Esophagus squamous epithelium (tissue), 4 donors: ENCODE measurements around the gene MRPL1.

Source experiments
- POLR2A ChIP-seq, 4 donors: fragments of 450-650 bp; IDR thresholded peaks; one replicate each; pipeline ENCODE4 v1.6.1; 2017; ENCODE audit warnings: antibody characterized with exemption in 4 of 4, mild to moderate bottlenecking in 4 of 4, moderate library complexity in 3 of 4
- TF ChIP-seq, protein P1 (sequence below), 6 experiments: fragments of 450-650 bp in 4 of 6; fragments of 200-600 bp in 2 of 6; sonication (generic) in 2 of 6; IDR thresholded peaks; one replicate each; pipeline ENCODE4 v1.5.1; 2016 to 2019; ENCODE audit warnings: antibody characterized with exemption in 6 of 6, mild to moderate bottlenecking in 4 of 6, moderate library complexity in 4 of 6

- TF ChIP-seq, protein P1, sequence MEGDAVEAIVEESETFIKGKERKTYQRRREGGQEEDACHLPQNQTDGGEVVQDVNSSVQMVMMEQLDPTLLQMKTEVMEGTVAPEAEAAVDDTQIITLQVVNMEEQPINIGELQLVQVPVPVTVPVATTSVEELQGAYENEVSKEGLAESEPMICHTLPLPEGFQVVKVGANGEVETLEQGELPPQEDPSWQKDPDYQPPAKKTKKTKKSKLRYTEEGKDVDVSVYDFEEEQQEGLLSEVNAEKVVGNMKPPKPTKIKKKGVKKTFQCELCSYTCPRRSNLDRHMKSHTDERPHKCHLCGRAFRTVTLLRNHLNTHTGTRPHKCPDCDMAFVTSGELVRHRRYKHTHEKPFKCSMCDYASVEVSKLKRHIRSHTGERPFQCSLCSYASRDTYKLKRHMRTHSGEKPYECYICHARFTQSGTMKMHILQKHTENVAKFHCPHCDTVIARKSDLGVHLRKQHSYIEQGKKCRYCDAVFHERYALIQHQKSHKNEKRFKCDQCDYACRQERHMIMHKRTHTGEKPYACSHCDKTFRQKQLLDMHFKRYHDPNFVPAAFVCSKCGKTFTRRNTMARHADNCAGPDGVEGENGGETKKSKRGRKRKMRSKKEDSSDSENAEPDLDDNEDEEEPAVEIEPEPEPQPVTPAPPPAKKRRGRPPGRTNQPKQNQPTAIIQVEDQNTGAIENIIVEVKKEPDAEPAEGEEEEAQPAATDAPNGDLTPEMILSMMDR (IDR thresholded peaks at IDR 0.05), result no peak
- TF ChIP-seq POLR2A (IDR thresholded peaks at IDR 0.05), result no peak
These were observed 127.8 kb downstream of the MRPL1 start for GRCh38 chr4:77990456-77990855.
